Inflammatory macrophage treated with lipopolysaccharide for 1 hour (primary cell): ENCODE data around the gene SLC26A6.

Experiments used
- DNase-seq, 2 donors: peaks; one replicate each; pipeline ENCODE4 v3.0.0-alpha.2; 2020 to 2022

The SLC26A6 gene

DNA sequence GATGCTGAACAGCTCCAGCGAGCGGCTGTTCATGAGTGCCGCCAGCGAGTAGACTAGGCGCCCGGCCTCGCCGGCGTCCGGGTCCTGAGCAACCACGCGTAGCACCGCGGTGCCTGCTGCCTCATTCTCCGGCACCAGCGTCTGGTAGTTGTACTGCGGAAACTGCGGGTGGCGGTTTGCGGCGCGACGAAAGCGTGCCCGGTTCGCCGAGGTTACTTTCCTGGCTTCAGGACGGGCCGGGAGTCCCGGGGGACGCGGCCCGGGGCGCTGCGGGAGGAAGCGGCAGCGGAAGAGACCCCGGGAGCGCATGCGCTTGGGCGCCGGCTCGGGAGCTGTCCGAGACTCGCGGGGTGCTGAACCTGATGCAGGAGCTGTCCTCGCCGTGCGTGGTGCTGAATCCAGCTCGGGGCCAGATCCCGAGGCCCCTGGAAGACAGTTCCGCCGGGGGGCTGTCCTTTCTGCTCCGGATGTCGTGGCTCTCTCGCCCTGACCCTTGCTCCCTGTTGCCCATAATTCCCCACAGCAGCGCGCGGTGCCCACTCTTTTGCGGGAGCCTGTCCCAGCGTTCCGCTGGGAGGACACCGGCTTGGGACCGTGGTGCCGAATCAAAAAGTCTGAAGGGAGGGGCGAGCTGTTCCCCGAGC, 26.4 kb upstream of the SLC26A6 start:
- DNase-seq: peak in 1 of 2 donors; percentile 53

DNA sequence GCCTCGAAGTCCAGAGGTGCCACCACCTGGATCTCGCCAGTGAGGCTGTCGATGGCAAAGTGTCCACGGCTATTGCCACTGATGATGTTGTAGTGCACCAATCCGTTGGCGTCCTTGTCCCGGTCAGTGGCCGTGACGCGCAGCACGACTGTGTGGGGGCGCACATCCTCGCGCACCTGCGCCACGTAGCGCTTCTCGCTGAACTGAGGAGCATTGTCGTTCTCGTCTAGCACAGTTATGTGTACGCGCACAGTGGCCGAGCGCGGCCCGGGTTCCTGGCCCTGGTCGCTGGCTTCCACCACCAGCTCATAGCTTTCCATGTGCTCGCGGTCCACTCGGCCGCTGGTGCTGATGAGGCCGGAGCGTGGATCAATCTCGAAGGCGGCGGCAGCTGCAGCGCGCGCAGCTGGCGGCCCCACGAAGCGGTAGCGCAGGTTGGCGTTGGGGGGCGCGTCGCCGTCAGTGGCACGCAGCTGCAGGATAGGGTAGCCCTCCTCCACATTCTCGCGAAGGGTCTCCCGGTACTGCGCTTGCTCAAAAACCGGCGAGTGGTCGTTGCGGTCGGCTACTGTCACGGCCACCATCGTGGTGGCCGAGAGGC, 25.6 kb upstream of the SLC26A6 start:
- DNase-seq: no peak

DNA sequence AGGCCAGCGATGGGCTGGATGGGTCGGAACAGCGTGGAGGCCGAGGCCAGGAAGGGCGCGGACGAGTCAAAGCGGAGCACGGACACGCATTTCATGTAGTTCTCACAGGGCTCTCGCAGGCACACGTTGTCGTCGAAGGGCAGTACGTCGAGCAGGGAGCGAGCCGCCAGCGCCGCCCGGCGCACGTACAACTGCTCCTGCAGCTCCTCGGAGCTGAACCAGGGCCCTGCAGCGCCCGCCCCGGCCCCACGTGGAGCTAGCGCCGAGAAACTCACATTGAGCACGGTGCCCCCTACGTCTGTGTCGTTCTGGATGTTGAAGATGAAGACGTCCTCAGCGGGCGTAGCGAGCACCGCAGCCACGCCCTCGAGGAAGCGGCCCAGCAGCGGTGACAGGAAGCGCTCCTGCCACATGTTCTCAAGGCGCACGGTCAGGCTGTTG, 21.6 kb upstream of the SLC26A6 start:
- no peak for DNase-seq

DNA sequence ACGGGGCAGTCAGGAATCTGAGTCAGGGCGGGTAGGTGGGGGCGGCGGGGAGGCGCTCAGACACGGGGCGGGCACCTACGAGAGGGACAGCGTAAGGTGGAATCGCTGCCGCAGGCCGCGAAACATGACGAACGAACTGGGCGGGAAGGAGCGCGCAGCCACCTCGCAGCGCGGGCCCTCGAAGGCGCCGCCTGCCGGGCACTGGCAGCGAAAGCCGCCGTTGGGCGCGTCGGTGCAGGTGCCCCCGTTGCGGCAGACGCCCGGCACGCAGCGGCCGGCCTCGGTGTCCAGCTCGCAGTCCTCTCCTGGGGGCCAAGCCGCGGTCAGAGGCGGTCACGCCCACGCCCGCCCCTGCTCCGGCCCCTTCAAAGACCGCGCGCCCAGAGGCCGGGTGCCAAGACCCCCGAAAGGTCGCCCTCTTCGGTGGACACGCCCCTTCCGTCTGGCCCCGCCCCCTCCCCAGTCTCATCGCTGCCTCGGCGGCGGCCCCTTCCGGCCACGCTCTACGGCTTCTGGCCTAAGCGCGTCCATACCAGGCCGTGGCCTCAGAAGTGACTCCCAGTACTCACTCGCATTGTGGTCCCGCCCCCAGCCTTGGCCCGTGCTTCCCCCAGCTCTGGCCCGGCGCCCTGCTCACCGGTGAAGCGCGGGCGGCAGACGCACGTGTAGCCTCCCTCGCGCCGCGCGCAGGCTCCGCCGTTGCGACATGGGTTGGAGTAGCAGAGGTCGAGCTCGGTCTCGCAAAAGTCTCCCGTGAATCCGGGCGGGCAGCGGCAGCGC, 21.0 kb upstream of the SLC26A6 start:
- DNase-seq: peak; percentile 71 to 73

DNA sequence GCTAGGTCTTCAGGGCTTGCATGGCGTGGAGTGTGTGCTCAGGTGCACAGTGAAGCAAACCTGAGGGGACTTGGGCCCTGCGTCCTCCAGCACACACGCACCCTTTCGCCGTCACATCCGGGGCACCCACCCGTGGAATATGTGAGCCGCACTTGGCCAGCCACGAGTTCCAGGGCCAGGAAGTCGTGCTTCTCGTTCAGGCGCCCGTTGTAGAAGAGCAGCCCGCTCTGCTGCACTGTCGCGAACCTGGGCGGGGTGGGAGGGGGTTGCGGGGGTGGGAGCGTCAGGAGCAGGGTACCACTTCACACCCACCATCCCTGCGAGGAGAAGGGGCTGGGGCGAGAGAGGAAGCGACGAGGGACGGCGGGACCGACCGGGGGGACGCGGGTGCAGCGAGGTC, 20.3 kb upstream of the SLC26A6 start:
- no peak for DNase-seq

DNA sequence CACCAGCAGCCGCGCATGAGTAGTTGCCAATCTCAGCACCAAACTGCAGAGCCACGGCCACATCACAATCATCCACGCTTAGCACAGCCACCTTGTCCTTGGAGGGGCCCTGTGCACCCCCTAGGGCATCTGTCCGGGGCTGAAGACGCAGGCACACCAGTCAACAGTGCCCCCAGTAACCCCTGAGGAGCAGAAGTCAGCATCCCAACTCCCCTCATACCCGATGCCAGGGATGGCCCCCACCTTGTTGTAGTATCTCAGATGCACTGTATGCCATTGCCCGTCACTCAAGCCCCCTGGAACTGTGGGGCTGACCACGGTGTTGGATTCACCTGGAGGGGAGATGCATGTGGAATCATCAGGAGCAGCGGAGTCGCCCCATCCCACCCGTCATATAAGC, 19.8 kb upstream of the SLC26A6 start:
- DNase-seq: no peak

DNA sequence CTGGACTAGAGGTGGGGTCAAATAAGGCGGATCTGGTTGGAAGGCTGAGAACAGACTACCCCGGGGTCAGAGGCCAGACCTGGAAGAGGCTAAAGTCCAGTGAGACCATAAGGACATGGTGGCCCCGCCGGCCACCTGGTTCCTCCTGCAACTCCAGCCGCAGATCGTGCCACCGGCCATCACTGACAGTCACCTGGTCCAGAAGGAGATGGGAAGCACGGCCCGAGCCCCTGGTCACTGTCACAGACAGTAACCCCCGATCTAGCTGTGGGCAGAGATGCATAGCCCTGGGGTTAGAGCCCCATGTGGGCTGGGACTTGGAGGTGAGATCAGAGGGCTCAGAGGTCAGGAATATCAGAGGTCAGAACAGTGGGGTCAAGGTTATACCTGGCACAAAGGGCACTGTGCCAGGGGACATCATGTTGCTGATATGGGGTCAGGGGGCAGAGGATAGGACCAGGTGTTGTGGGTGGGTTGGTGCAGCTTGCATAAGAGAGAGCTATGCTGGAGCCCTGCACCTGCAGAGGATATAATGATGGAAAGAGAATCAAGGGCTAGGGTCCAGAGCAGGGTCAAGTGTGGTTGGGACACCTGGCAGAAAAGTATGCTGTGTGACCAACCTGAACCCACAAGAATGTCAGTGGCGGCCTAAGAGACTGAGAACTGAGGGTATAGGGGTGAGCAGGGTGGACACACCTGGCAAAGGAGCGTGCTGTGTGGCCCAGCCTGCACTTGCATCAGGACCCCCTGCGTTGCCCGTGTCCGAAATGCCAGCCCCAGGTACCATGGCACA, 17.9 kb upstream of the SLC26A6 start:
- no peak for DNase-seq

DNA sequence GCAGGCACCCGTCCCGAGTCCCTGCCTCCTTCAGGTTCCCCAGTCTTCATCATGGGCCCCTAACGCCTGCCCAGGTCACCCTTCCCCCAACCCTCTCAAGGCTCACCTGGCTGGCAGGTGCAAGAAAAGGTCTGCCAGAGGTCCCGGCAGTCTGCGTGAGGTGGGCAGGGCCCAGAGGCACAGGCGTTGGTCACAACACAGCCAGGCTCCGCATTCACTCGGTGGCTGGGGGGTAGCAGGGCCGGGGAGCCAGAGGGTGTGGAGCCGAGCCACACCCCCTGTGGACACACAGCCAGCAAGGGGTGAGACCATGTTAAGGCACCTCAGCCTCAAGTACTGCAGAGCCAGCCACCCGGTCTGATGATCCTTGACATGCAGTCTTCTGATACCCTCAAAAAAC, 16.5 kb upstream of the SLC26A6 start:
- DNase-seq: no peak

DNA sequence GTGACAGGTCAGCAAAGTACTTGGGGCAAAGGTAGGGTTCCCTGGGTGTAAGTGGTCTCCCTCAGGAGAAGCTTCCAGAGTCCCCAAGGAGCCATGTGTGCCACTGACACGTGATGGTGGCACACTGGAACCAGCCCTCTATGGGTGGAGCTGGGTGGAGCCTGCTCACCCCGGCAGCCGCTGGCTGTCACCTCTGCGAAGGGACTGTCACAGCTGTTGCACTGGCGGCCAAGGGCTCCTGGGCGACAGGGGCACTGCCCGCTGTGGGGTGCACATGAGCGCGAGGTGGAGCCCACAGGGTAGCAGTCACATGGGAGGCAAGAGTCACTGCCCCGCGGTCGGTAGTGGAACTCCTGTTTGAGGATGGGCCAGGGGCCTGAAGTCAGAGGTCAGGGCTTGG, 15.5 kb upstream of the SLC26A6 start:
- DNase-seq: no peak

DNA sequence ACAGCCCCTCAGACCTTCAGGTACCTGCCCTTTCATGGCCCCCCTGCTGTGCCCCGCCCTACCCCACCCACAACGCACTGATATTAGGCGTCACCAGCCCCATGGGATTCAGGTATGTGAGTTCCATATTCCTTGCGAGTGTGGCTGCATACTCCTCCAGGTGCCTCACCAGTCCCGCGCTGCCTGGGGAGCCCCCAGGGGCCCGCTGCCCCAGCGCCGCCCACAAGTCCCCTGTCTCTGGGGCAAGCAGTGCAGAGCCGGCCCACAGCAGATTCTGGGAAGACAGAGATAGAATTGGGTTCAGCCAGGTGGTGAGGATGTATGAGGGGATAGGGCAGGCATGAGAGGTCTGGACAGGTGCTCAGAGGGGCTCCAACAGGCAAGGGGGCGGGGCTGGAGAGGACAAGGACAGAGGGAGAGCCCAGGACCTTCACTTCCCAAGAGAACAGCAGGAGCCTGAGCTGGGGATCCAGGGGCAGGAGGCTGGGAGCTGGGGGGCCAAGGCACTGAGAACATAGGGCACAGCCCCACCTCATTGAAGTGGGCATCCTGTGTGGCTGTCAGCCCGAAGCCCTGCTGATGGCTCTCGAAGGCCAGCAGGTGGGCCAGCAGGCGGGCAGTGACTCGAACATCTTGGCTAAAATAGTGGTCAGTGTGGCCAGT, 13.1 kb upstream of the SLC26A6 start:
- DNase-seq: no peak

DNA sequence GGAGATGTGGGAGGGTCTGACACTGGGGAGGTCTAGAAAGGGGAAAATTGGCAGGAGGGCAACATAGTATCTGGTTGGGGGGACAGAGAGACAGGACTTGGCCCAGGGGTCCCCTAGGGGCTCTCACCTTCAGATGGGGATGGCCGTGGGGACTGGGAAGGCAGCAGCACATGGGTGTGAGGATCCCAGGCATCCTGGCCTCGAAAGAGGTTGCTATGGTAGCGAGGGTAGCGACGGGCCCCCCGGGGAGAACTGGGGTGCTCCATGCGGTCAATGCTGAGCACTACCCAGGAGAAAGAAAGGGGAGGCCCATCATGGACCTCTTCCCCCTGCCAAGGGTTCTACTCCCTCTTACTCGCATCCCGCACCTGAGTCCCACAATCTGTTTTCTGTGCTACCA, 12.5 kb upstream of the SLC26A6 start:
- no peak for DNase-seq

DNA sequence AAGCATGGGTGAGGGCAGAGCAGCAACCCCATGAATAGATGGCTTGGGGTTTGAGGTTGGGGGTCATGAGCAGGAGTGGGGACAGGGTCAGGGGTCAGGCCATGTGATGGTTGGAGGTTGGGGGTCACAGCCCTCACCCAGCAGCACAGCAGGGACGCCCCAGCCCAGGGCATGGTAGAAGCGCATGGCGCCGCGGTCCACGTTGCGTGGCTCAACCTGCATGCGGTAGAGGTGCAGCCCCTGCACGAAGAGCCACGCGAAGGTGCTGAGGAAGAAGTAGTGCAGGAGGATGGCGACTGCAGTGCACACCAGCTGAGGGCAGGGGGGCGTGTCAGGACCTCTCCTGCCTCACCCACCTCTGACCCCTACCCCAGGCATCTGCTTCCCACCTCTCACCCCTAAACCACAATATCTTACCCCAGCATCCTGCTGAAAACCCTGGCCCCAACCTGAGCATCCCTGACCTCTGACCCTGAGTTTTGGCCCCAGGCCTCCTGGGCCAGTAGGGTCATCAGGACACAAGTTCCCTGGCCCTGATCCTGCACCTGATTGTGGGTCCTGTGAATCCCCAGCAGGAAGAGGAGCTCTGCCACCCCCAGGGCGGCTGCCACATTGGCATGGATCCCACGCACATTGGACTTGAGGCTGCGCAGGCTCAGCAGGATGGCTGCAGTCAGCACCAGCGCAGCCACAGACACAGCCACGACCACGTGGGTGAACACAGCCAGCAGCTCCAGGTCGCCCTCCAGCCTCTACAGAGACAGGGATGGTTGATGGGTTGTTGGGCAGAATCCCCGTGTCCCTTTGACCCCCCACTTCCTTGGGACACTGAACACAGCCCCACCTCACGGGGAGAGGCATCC, 9.9 kb upstream of the SLC26A6 start:
- DNase-seq: no peak

DNA sequence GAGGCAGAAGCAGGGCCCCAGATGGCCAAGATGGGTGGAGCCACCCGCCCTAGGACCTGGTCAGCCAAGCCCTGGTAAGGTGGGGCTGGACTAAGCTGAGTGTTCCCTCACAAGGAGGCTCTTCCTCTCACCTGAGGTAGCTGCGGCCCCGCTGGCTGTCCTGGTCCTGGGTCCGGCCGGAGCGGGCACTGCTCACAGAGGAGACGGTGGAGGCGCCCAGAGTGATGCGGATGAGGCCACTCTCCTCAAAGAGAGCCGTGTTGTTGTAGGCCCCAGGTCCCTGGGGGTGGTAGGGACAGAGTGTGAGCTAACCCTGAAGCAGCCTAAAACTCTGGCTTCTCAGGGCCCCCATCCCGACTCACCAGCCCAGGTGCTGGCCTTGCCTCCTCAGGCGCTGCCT, 7.3 kb upstream of the SLC26A6 start:
- DNase-seq: no peak

DNA sequence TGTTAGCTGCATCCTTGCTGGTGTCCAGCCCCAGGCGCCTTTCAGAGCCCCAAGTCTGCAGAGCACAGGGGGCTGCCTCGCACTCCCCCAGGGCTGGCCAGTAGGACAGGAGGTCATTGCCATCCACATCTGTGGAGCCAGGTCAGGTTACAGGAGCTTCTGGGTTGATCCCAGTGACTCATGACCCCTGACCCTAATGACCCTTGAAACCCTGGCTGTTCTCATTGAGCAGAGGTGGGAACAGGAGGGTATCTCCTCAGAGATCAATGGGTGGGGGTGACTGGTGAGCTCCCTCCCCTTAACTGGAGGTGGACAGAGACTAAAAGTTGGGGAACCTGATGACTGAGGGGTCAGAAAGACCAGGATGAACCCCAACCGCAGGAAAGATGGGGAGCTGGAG, 6.1 kb upstream of the SLC26A6 start:
- DNase-seq: no peak

DNA sequence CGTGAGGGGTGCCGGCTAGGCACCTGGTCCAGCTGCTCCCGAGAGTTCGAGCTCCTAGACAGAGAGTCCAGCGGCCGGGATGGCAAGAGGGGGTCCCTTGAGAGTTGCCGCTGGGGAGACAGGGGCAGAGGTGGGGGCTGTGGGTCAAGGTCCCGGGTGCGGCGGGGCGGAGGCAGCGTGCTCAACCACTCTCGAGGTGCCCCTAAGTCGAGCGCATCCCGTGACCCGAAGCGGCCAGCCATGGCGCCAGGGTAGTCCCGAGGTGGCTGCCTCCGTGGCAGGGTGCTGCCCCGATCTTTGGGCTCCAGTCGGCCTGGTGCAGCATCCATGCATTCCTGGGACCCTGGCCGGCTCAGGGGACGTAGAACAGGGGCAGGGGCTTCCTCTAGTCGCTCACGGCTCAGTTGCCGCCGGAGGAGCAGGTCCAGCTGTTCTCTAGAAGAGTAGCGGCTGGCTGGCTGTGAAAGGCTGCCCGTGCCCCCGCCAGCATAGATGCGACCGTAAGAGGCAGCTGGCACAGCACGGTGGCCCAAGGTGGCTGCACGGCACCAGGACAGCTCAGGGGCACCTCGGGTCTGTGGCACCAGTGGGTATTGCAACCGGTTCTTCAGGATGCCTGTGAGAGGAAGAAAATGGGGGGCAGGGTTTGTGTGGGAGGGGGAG, 4.8 kb upstream of the SLC26A6 start:
- no peak for DNase-seq

DNA sequence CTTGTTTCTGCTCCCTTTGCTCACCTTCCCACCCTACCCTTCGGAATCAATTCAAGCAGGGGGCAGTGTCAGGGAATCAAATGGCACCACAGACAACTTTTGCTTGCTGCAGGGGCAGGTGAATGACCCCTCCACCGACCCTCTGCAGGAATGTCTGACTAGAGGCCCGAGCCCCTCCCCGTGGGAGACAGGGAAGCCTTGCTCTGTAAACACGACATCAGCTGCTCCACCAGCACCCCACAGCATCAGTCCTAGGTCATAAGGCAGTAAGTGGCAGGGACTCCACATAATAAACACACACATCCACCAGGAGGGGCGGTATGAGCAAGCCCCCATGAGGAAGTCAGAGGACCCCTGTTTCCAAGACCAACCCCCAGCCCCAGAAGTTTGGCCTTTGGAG, 2.0 kb upstream of the SLC26A6 start:
- no peak for DNase-seq

DNA sequence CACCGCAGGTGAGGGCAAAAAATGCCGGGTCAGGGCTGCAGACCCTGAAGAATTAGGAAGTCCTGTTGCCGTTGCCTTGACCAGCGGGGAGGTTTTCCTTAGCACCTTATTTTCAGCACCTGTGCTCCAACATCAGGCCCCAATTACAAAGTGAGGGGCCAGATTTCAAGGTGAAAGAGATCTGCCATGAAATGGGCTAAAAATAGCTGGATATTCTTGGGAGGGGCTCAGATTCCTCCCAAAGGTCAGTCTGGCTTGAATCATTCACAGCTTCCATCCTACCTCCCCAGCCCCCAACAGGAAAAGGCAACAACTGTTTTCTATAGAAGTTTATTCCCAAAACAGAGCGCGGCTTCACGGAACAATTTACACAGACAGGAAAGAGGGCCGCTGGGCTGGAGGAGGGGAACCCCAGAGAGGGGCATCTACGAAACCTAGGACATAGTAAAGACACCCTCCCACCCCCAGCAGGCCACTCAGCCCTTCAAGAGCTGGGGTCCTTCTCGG, 941 bp upstream of the SLC26A6 start:
- DNase-seq: no peak

DNA sequence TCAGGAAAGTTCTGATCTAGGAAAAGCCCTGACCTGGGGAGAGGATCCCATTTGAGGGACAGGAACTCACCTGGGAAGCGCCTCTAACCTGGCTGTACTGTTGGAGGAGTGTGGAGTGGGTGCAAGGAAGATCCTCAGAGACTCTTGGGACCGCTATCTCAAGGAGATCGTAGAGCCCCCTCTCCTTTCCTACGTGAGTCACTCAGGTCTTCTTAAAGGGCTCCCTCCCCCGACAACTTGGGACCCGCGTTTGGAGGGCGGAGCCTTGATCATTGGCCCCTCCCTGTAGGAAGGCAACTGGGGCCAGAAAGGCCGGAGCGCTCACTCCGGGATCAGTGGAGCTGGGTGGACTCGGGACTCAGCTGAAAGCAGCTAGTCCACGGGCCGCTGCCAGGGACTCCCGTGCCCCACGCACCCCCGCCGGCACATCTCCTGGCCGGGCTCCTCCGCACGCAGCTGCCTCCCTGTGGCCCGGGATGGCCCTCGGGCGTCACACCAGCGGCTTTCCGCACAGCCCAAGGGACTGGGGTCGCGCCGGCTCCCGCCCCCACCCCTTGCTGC, 520 bp downstream of the SLC26A6 start:
- DNase-seq: peak; percentile 13 to 29

DNA sequence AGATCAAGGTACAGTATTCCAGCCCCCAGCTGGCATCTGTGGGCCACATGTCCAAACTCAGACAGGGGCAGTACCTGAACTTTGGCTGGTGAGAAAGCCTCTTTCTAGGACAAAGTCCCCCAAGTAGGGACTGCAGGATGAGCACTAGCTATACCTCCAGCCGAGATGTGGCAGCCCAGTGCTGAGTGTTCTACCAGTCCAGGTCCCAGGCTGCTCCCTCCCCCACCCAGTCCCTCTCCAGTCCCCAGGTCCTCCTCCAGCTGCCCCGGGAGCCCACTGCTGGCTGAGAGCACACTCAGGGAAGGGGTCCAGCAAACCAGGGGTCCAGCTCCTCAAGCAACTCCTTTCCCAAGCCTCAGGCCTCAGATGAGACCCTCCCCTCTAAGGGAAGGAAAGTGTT, 1.5 kb downstream of the SLC26A6 start:
- DNase-seq: no peak

DNA sequence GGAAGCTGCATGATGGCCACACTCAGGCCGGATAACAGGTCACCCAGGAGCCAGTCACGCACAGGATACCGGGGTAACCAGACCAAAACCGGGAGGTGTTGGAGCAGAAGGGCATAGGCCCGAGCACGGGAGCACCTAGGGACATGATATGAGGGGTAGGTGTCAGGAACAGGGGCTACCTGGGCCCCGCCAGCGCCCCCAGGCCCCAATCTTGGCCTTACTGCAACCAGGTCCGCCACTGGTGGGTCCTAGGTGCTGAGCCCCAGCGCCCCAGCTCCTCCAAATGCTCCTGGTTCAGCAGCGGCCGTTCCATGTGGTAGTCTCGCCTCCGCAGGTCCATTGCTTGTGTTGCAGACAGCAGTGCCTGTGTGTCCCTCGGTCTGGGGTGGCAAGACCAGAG, 2.0 kb downstream of the SLC26A6 start:
- DNase-seq: no peak
